Body of pancreas (tissue), 4 donors: ENCODE results near the gene RNF151. TPM values are rescaled to one million over a fixed set of nuclear protein-coding genes. Genes with fewer than 3 reads are reported as not detected.

Source experiments
- ATAC-seq: fragments of 150-250 bp; one replicate; pipeline ENCODE4 v1.9.1; 2016
- DNase-seq, 4 donors: peaks; one replicate each; pipeline ENCODE4 v3.0.0-alpha.2; 2019
- H3K27ac ChIP-seq, 4 donors: fragments of 200-600 bp; sonication (generic); 1 replicate in 3 of 4; 2 replicates in 1 of 4; pipeline versions ENCODE4 v1.5.1 to v1.6.1; 2016 to 2019; ENCODE audit warnings: mild to moderate bottlenecking in 1 of 4, mixed read lengths in 1 of 4, moderate library complexity in 1 of 4
- H3K27me3 ChIP-seq, 2 donors: fragments of 200-600 bp; sonication (generic); one replicate each; pipeline ENCODE4 v1.6.0; 2016; ENCODE audit warnings: mild to moderate bottlenecking in 1 of 2
- H3K36me3 ChIP-seq, 2 donors: fragments of 200-600 bp; sonication (generic); replicated peaks in 1 of 2; 2 replicates each; pipeline ENCODE4 v1.5.1; 2016; ENCODE audit warnings: low read depth in 2 of 2; ENCODE audit not compliant: insufficient read depth in 1 of 2
- H3K4me1 ChIP-seq: fragments of 200-600 bp; sonication (generic); one replicate; pipeline ENCODE4 v1.6.0; 2016
- H3K4me3 ChIP-seq, 2 donors: fragments of 200-600 bp; sonication (generic); 1 replicate in 1 of 2; 2 replicates in 1 of 2; pipeline ENCODE4 v1.5.1; 2016 to 2019
- H3K9me3 ChIP-seq, 3 donors: fragments of 200-600 bp; sonication (generic); 1 replicate in 2 of 3; 2 replicates in 1 of 3; pipeline ENCODE4 v1.5.1; 2016
- POLR2A ChIP-seq, 3 donors: fragments of 450-650 bp; IDR thresholded peaks; one replicate each; pipeline ENCODE4 v1.6.1; 2016; ENCODE audit warnings: antibody characterized with exemption in 3 of 3, mild to moderate bottlenecking in 2 of 3
- WGBS, 2 donors: methylation state at CpG; one replicate each; pipeline ENCODE4 v1.1.5; 2017; 5-methylcytosine and 5-hydroxymethylcytosine counted together
- intact Hi-C: fragments of 100-400 bp; cut with DNase I; formaldehyde crosslinking; loops from one replicate; pipeline ENCODE4 v1.15.1; 2023
- total RNA-seq, 2 donors: library from RNA; depleted of rRNA; stranded (reverse); fragments of >200 nt; gene quantifications; one replicate each; pipeline ENCODE4 v1.1.0, GENCODE V29; 2016
- TF ChIP-seq, protein P1 (sequence below), 7 experiments: fragments of 450-650 bp in 4 of 7; fragments of 200-600 bp in 3 of 7; sonication (generic) in 3 of 7; IDR thresholded peaks; one replicate each; pipeline ENCODE4 v1.5.1; 2016 to 2019; ENCODE audit warnings: antibody characterized with exemption in 7 of 7

The RNF151 gene
- total RNA-seq, 2 donors from 2014 or later = not detected

DNA sequence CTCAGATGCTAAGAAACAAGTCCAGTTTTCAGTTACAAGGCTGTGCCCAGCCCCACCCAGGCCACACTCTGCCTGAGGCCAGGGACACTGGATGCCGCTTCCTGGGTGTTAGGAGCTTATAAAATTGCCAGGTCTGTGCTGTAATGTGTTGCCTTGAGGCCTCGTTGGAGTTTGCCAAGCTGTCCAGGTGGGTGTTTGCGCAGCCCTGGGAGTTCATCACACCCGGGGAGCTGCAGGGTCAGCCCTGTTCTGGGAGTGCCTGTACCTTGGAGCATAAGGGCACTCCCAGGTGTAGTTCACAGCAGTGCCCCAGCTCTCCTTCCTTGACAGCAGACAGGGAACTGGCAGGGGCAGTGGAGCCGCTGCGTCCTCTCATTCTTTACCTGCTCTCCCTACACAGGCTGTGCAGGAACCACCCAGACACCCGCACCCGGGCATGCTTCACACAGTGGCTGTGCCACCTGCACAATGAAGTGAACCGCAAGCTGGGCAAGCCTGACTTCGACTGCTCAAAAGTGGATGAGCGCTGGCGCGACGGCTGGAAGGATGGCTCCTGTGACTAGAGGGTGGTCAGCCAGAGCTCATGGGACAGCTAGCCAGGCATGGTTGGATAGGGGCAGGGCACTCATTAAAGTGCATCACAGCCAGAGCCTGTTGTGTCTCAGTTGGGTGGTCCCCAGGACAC, 19.0 kb downstream of the RNF151 start:
- ATAC-seq (no peak), DNase-seq (no peak)
- Histone ChIP-seq H3K27me3 (peaks cover 0 to 14% of the 10 kb centered on the region in 2 donors), H3K4me3 (no peak overlapping the region), H3K36me3 (peaks cover 0 to 2% of the 10 kb centered on the region in 2 donors), H3K9me3 (no peaks in the 10 kb centered on the region), H3K27ac (no peak overlapping the region), H3K4me1 (peaks cover 61% of the 10 kb centered on the region)
- TF ChIP-seq, protein P1, sequence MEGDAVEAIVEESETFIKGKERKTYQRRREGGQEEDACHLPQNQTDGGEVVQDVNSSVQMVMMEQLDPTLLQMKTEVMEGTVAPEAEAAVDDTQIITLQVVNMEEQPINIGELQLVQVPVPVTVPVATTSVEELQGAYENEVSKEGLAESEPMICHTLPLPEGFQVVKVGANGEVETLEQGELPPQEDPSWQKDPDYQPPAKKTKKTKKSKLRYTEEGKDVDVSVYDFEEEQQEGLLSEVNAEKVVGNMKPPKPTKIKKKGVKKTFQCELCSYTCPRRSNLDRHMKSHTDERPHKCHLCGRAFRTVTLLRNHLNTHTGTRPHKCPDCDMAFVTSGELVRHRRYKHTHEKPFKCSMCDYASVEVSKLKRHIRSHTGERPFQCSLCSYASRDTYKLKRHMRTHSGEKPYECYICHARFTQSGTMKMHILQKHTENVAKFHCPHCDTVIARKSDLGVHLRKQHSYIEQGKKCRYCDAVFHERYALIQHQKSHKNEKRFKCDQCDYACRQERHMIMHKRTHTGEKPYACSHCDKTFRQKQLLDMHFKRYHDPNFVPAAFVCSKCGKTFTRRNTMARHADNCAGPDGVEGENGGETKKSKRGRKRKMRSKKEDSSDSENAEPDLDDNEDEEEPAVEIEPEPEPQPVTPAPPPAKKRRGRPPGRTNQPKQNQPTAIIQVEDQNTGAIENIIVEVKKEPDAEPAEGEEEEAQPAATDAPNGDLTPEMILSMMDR (IDR thresholded peaks at IDR 0.05) = no peak
- no peak for TF ChIP-seq POLR2A (IDR thresholded peaks at IDR 0.05)
- intact Hi-C loops = no loop called here
- WGBS, 2 donors = 88 to 100% methylated on average over 2 to 12 of the region's 14 CpGs

DNA sequence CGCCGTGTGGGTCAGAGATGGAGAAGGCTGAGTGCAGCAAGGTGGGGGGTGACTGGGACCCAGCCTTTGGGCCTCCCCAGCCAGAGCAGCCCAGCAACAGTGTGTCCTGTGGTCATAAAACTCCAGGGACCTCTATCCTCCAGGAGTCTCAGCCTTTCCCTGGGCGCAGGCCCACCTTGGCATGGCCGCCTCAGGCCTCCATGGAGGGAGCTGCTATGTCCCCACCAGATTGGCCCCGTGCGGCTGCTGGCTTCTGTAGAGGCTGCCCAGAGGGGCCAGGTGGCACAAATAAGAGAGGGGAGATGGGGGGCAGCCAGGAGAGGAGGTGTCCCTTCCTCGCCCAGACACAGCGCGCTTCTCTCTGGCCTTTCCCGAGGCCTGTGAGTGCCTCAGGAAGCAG, 20.5 kb downstream of the RNF151 start:
- no peak for TF ChIP-seq POLR2A (IDR thresholded peaks at IDR 0.05)
- TF ChIP-seq, protein P1 (IDR thresholded peaks at IDR 0.05) = no peak
- intact Hi-C loops = no loop called here
- H3K9me3 ChIP-seq = no peaks in the 10 kb centered on the region
- WGBS, 2 donors = 93 to 94% methylated on average over 10 of the region's 10 CpGs
- H3K27ac ChIP-seq = no peak overlapping the region
- H3K27me3 ChIP-seq = peaks cover 0 to 19% of the 10 kb centered on the region in 2 donors
- H3K36me3 ChIP-seq = peaks cover 0 to 2% of the 10 kb centered on the region in 2 donors
- ATAC-seq = no peak
- H3K4me3 ChIP-seq = no peak overlapping the region
- H3K4me1 ChIP-seq = peaks cover 60% of the 10 kb centered on the region
- DNase-seq = no peak

DNA sequence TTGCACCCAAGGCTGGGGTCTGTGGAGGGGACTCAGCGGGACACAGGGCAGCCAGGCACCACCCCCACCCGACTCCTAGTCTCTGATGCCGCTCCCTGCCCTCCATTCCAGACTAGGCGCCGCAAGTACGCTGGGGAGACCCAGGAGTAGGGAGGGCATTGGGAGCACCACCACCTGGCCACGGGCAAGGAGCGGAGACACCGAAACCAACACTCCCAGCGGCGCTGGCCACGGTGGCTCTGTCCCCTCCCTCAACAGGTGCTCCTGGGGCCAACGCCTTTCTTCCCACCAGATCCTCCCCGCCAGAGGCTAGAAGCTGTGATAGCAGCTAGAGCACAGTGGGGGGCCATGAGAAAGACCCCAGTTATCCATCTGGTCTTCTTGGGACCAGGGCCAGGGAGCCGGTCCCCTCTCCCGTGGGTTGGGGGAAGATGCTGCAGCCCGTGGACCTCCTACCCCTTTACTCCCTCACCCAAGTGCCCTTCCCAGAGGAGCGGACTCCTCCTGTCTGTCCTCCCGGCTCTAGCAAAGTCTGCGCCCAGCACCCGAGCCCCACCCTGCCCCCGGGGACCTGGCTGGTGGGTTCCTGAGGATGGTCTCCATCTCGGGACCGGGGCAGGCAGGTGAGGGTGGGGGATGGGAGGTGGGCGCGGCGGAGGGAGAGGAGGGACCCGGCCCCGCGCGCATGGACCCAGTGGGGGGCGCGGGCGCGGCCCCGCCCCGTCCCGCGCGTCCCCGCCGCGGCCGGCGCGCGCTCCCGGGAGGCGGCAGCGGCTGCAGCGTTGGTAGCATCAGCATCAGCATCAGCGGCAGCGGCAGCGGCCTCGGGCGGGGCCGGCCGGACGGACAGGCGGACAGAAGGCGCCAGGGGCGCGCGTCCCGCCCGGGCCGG, 22.8 kb downstream of the RNF151 start, which contains the start of gene SYNGR3:
SYNGR3 (plus strand) TSS at position 762 of the 892 bp plus-strand sequence. CDS start 133 bp downstream, outside the sequence.
- Histone ChIP-seq H3K36me3 (peaks cover 0 to 2% of the 10 kb centered on the region in 2 donors), H3K27ac (no peak within 1 kb of the TSS), H3K27me3 (peaks cover 0 to 19% of the 10 kb centered on the region in 2 donors), H3K4me3 (no peak within 1 kb of the TSS), H3K4me1 (peaks cover 46% of the 10 kb centered on the region), H3K9me3 (no peaks in the 10 kb centered on the region)
- DNase-seq (peak in 1 of 4 donors; percentile 71), ATAC-seq (no peak)
- 3 to 9% methylated on average over 10 to 64 of the region's 67 CpGs for WGBS, 2 donors
- intact Hi-C loops = no loop called here
- no peak for TF ChIP-seq POLR2A (IDR thresholded peaks at IDR 0.05)
- TF ChIP-seq, protein P1 (IDR thresholded peaks at IDR 0.05) = no peak

DNA sequence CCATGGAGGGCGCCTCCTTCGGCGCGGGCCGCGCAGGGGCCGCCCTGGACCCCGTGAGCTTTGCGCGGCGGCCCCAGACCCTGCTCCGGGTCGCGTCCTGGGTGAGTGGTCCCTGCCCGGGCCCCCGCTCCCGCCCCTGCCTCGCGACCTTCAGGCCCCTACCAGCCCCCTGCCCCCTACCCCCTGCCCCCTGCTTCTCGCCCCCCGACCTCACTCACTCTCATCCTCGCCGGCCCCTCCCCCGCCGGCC, 23.4 kb downstream of the RNF151 start:
- DNase-seq (no peak), ATAC-seq (no peak)
- 1 to 2% methylated on average over 9 to 15 of the region's 25 CpGs for WGBS, 2 donors
- Histone ChIP-seq H3K4me3 (no peak overlapping the region), H3K4me1 (peaks cover 41% of the 10 kb centered on the region), H3K36me3 (peaks cover 0 to 2% of the 10 kb centered on the region in 2 donors), H3K27ac (no peak overlapping the region), H3K27me3 (peaks cover 0 to 19% of the 10 kb centered on the region in 2 donors), H3K9me3 (no peaks in the 10 kb centered on the region)
- intact Hi-C loops = no loop called here
- TF ChIP-seq, protein P1 (IDR thresholded peaks at IDR 0.05) = no peak
- no peak for TF ChIP-seq POLR2A (IDR thresholded peaks at IDR 0.05)
